HTR-8/SVneo (cell line): ENCODE data around the gene THSD7B.

Experiments used
- DNase-seq: peaks from one replicate; pipeline ENCODE4 v3.0.0; 2011; ENCODE audit warnings: low spot score, mixed read lengths; ENCODE audit not compliant: insufficient read length
- FAIRE-seq: peaks from 2 replicates; lab custom pipeline; 2011; peaks lifted over from hg19 to GRCh38; lab: Jason Lieb, UNC

The THSD7B gene

DNA sequence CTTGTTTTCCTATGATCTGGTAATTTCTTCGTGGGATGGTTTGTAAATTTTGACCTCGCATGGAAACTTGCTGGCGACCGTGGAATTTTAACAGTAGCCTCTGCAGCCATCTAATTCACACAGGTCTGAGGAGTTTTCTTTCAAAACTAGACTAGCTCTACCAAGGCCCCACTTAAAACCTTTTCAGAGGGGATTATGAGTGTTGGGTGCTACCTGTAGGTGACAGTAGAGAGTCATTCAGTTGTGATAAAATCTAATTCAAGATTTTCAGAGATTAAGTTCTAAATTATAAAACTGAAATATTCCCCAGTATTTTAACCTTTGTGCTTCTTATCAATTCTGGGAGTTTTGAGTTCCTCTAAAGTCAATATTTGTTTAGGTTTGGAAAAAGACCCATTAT, 31.0 kb downstream of the THSD7B start:
- no peak for DNase-seq
- FAIRE-seq, result no peak

DNA sequence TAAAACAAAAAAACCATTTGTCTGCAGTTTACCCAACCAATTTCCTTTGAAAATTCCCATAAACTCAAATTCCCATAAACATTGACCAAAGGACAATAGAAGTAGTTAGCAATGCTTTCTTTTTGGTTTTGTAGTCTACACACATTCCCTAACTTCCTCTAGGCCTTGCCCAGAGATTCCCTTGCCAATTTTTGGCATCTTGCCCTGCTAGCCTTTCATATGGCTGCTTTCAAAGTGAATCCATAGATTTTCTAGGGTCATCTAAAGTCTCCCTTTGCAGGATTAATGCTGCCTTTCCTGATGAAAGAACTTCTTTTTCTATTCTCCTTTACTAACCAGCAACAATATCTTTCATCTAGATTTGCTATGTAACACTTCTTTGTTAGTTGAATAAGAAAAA, 33.4 kb downstream of the THSD7B start:
- FAIRE-seq, result no peak

DNA sequence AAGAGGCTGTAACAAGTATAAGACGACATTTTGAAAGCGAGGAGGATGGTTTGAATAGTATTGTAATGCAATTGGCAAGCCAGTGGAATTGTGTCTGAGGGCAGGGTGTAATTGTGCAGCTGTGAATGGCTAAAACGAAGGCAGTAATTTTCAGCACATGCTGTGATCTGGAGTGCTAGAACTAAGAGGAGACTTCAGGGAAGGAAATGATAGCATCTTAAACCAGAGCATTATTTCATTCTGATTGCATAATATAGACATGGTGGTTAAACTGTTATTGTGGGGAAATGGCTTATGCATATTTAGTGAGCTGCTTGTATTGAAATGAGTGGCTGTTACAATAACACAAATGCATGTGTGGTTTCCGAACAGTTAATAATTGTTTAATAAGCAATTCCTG, 36.3 kb downstream of the THSD7B start:
- FAIRE-seq (no peak), DNase-seq (no peak)

More for the DNA sequence above, 33.4 kb downstream of the THSD7B start:
- no peak for DNase-seq

- FAIRE-seq (no peak), DNase-seq (no peak)
Measured at GRCh38 chr2:136809998-136810397, 44.7 kb downstream of the THSD7B start.

- FAIRE-seq (no peak), DNase-seq (no peak)
Measured at GRCh38 chr2:136818839-136819238, 53.5 kb downstream of the THSD7B start.

DNA sequence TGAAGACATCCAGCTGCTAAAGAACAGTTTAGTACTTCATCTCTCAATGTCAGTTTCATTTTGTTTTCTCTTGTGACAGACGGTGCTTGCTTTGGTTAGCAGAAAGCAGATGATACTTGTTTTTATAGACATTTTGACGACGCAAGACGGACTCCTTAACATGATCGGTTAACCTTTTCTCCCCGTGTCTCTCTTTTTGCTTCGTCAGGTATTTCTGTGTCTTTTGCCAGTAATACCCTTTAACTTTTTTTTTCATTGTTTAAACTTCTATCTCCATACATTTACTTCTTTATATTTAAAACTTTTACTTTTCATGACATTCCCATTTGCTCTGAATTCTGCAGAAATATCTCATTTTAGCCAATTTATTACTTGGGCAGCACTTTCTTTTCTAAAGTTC, 57.9 kb downstream of the THSD7B start:
- FAIRE-seq, result no peak
- DNase-seq, result no peak

- DNase-seq (no peak), FAIRE-seq (no peak)
Measured at GRCh38 chr2:136828162-136828561, 62.8 kb downstream of the THSD7B start.

- DNase-seq (no peak), FAIRE-seq (no peak)
Measured at GRCh38 chr2:136828774-136829173, 63.4 kb downstream of the THSD7B start.

DNA sequence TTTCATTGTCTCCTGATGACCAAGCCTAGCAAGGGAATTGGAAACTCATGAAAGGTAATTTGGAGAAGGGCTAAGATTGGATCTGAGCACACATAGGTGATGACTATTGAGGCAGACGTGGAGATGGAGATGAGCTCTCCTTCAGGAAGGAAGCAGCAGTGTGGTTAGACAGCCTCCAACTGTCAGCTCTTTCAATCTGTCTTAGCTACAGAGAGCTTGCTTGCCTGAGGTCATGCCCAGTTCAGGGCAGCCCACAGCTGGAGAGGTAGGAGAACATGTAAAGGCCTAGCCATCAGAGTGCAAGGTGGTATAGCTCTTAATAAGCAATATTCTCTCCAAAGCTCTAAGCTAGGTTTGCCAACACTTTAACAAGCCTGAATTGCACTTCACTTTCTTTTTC, 79.2 kb downstream of the THSD7B start:
- FAIRE-seq, result no peak
- no peak for DNase-seq

GRCh38 chr2:136858656-136859055, 93.3 kb downstream of the THSD7B start:
- DNase-seq (no peak), FAIRE-seq (no peak)

GRCh38 chr2:136860443-136860958, 95.2 kb downstream of the THSD7B start:
- no peak for FAIRE-seq
- no peak for DNase-seq

GRCh38 chr2:136863468-136863867, 98.1 kb downstream of the THSD7B start:
- DNase-seq (no peak), FAIRE-seq (no peak)

DNA sequence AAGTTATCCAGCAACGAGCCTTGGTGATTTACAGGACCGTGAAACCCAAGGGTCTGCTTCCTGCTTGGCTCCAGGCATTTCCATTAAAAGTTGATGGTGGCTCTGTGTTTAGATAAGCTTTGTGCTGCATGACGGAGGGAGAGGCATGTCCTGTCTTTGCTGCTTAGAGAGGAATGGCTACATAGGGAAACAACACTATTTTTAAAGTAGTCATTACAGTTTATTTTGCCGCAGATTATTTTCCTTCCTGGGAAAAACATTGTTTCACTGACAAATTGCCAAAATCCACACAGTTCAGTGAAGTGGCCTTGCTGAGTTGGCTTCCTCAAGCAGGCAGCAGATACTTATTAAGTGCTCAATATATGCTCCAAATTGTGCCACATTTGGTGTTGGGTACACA, 98.5 kb downstream of the THSD7B start:
- no peak for DNase-seq
- no peak for FAIRE-seq

GRCh38 chr2:136871424-136871823, 106.1 kb downstream of the THSD7B start:
- DNase-seq (no peak), FAIRE-seq (no peak)

GRCh38 chr2:136874258-136874657, 108.9 kb downstream of the THSD7B start:
- DNase-seq (no peak), FAIRE-seq (no peak)

DNA sequence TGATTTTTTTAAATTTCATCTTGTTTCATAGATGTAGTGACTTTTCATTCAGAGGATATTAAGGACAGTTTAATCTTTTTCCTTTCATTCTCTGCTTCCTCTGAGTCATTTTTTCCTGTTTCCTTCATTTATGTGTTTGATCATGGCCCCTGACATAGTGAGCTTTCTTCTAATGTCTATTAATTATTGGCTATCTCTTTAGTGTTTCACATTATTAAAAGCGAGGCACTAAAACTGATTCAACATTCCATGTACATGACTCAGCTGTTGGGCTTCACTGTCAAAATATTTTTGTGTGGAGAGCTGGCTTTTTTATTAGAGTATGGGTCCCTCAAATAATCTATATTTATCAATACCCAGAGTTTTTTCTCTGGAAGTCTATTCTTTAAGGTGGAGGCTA, 125.8 kb downstream of the THSD7B start:
- FAIRE-seq, result no peak
- DNase-seq, result no peak

- FAIRE-seq, result no peak
Measured at GRCh38 chr2:136894007-136894634, 128.8 kb downstream of the THSD7B start.

GRCh38 chr2:136901732-136902131, 136.4 kb downstream of the THSD7B start:
- no peak for FAIRE-seq
- DNase-seq, result no peak

More at GRCh38 chr2:136894007-136894634, 128.8 kb downstream of the THSD7B start:
- no peak for DNase-seq

DNA sequence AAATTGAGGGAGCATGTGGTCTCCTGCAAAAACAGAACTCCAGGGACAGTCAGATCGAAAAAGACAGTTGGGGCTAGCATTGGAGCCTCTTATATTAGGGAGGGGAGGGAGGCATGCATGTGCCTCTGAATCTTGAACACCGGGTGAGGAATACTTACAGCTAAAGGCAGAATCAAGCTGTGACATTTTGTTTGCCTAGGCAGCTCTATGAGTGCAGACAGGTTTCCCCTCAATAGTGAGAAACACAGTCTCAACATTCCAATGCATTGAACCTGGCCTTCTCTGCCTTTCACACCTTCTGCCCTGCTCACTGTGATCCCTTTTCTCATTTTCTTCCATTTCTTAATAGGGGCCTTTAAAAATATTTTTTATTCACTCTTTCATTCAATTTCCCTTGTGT, 140.4 kb downstream of the THSD7B start:
- no peak for FAIRE-seq
- no peak for DNase-seq

DNA sequence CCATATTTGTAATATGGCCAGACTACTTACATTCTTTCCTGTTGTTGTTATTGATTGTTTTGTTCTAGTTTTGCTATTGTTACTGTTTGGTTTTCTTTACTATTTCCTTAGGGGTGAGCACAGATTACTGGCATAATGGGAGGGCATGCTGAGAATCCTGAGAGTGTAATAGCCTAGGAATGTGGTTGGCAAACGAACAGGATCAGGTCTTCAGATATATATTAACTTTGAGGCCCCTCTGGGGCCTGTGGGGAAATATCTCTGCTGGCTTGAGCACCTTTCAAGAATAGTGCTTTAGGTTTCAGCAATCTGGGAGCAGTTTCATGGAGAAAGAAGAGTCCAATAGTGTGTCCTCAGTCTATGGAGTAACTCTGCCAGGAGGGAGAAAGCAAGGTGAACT, 144.4 kb downstream of the THSD7B start:
- no peak for DNase-seq
- FAIRE-seq, result no peak

DNA sequence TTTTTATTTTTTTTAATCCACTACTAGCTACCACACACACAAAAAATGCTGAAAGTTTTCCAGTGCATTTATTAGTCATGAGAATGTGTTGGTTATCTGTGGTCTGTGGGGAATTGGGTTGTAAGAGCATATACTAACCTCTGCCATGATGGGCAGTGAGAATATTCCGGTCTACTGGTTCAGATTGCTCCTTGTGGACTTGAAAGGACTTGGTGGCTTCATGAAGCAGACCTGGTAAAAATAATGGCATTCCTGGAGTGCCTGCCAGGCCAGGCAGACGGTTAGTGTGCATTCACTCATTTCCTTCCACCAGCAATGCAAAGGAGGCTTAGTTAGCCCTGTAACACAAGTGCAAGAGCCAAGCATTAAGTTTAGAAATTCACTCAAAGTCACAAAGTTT, 150.8 kb downstream of the THSD7B start:
- FAIRE-seq (no peak), DNase-seq (no peak)

GRCh38 chr2:136917411-136917881, 152.1 kb downstream of the THSD7B start:
- FAIRE-seq (no peak), DNase-seq (no peak)
